ENCODE results near the gene AK5.

The AK5 gene

DNA sequence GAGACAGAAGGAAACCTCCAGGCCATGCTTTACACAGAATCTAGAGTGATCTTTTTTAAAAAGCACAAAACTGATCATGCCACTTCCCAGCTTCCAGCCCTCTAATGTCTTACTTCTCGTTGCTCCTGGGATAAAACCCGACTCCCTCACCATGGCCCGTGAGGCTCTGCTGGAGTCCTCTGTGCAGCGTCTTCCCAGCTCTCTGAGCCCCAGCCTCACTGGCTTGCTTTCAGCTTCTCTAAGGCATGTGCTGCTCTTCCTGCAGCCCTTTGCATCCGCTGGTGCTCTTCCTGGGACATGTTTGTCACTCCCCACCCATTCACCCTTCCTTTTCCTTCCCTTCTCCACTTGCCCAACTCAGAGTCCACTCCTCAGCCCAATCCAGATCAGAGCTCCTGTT is 184.1 kb downstream of the AK5 start:
- Histone ChIP-seq H3K4me2 (ENCODE audit: low read depth, low read length, poor library complexity, severe bottlenecking) (no peak overlapping the region), H3K4me3 (ENCODE audit: low read length, poor library complexity, severe bottlenecking) (no peak overlapping the region), H3K9me2 (replicated peaks; ENCODE audit: low read depth, low read length) (no peaks in the 10 kb centered on the region), H3K9ac (ENCODE audit: low read depth, low read length, poor library complexity, severe bottlenecking) (no peak overlapping the region), H3K36me3 (ENCODE audit: insufficient read depth, low read length) (no peaks in the 10 kb centered on the region), H3K4me1 (ENCODE audit: insufficient read depth, low read length, poor library complexity, severe bottlenecking) (no peaks in the 10 kb centered on the region), H3K79me2 (ENCODE audit: insufficient read depth, low read length) (no peaks in the 10 kb centered on the region), H2AFZ (ENCODE audit: low read length) (no peak overlapping the region), H3F3A (ENCODE audit: low read depth) (no peaks in the 10 kb centered on the region), H3K9me3 (ENCODE audit: insufficient read depth, low read depth, low read length) (no peaks in the 10 kb centered on the region), H3K27me3 (ENCODE audit: insufficient read depth, low read length, poor library complexity, severe bottlenecking) (no peaks in the 10 kb centered on the region), H4K20me1 (ENCODE audit: insufficient read depth, low read length, poor library complexity, severe bottlenecking) (no peaks in the 10 kb centered on the region)
- TF ChIP-seq EZH2phosphoT487 (IDR thresholded peaks at IDR 0.05; ENCODE audit: borderline replicate concordance), result no peak
- TF ChIP-seq, protein P1, sequence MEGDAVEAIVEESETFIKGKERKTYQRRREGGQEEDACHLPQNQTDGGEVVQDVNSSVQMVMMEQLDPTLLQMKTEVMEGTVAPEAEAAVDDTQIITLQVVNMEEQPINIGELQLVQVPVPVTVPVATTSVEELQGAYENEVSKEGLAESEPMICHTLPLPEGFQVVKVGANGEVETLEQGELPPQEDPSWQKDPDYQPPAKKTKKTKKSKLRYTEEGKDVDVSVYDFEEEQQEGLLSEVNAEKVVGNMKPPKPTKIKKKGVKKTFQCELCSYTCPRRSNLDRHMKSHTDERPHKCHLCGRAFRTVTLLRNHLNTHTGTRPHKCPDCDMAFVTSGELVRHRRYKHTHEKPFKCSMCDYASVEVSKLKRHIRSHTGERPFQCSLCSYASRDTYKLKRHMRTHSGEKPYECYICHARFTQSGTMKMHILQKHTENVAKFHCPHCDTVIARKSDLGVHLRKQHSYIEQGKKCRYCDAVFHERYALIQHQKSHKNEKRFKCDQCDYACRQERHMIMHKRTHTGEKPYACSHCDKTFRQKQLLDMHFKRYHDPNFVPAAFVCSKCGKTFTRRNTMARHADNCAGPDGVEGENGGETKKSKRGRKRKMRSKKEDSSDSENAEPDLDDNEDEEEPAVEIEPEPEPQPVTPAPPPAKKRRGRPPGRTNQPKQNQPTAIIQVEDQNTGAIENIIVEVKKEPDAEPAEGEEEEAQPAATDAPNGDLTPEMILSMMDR (conservative IDR thresholded peaks at IDR 0.05; ENCODE audit: low read length), result no peak

DNA sequence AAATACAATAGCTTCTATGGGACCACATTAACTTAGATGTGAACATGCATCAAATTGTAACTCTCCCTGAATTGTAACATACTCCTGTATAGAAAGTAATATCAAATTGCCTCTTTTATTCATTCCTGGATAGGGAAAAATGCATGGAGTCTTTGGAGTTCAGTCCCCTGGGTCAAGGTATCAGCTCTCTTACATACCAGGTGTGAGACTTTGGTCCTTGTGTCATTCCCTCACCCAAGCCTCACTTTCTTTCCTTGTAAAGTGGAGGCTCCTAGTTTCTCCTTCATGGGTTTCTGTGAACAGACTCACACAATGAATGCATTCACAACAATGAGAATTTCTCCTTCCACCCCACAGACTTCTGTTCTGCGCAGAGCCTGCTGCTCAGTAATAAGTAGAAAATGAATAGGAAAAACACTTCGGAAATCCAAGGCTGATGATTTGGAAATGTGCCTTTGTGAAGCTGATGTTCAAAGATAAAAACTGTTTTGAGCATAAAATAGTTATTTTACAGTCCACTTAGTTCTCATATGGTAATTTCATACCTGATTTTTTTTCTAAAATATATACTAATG is 185.3 kb downstream of the AK5 start:
- H2AFZ ChIP-seq (ENCODE audit: low read length), result no peak overlapping the region
- H3K36me3 ChIP-seq (ENCODE audit: insufficient read depth, low read length), result no peaks in the 10 kb centered on the region
- H3K9ac ChIP-seq (ENCODE audit: low read depth, low read length, poor library complexity, severe bottlenecking), result no peak overlapping the region
- H3K79me2 ChIP-seq (ENCODE audit: insufficient read depth, low read length), result no peaks in the 10 kb centered on the region
- H3K9me3 ChIP-seq (ENCODE audit: insufficient read depth, low read depth, low read length), result no peaks in the 10 kb centered on the region
- no peaks in the 10 kb centered on the region for H3K9me2 ChIP-seq (replicated peaks; ENCODE audit: low read depth, low read length)
- no peak overlapping the region for H3K4me2 ChIP-seq (ENCODE audit: low read depth, low read length, poor library complexity, severe bottlenecking)
- no peak overlapping the region for H3K4me3 ChIP-seq (ENCODE audit: low read length, poor library complexity, severe bottlenecking)
- no peaks in the 10 kb centered on the region for H3F3A ChIP-seq (ENCODE audit: low read depth)
- H3K4me1 ChIP-seq (ENCODE audit: insufficient read depth, low read length, poor library complexity, severe bottlenecking), result no peaks in the 10 kb centered on the region
- no peaks in the 10 kb centered on the region for H4K20me1 ChIP-seq (ENCODE audit: insufficient read depth, low read length, poor library complexity, severe bottlenecking)
- no peak for TF ChIP-seq EZH2phosphoT487 (IDR thresholded peaks at IDR 0.05; ENCODE audit: borderline replicate concordance)
- TF ChIP-seq, protein P1 (conservative IDR thresholded peaks at IDR 0.05; ENCODE audit: low read length), result no peak
- H3K27me3 ChIP-seq (ENCODE audit: insufficient read depth, low read length, poor library complexity, severe bottlenecking), result no peaks in the 10 kb centered on the region

DNA sequence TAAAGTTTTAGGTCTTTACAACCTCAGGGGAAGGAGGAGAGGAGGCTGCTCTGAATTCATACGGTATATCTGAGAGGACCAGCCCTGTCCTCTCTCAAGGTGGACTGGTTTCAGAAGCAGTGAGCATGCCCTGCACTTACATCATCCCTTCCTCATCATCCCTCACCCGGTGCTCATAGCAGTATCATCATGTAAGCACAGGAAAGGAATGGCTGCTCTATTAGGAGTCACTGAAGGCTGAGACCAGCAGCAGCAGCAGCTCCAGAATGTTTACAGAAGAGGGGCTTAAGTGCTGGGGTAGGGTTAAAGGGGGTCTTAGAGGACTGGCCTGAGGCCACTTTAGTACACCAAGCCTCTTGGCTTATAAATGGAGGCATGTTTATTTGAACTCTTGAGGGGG is 185.9 kb downstream of the AK5 start:
- Histone ChIP-seq H3K9me3 (ENCODE audit: insufficient read depth, low read depth, low read length) (no peaks in the 10 kb centered on the region), H3K36me3 (ENCODE audit: insufficient read depth, low read length) (no peaks in the 10 kb centered on the region), H3K27me3 (ENCODE audit: insufficient read depth, low read length, poor library complexity, severe bottlenecking) (no peaks in the 10 kb centered on the region), H2AFZ (ENCODE audit: low read length) (no peak overlapping the region), H3F3A (ENCODE audit: low read depth) (no peaks in the 10 kb centered on the region), H3K9ac (ENCODE audit: low read depth, low read length, poor library complexity, severe bottlenecking) (no peak overlapping the region), H3K9me2 (replicated peaks; ENCODE audit: low read depth, low read length) (no peaks in the 10 kb centered on the region), H3K4me2 (ENCODE audit: low read depth, low read length, poor library complexity, severe bottlenecking) (no peak overlapping the region), H3K4me1 (ENCODE audit: insufficient read depth, low read length, poor library complexity, severe bottlenecking) (no peaks in the 10 kb centered on the region), H3K79me2 (ENCODE audit: insufficient read depth, low read length) (no peaks in the 10 kb centered on the region), H3K4me3 (ENCODE audit: low read length, poor library complexity, severe bottlenecking) (no peak overlapping the region), H4K20me1 (ENCODE audit: insufficient read depth, low read length, poor library complexity, severe bottlenecking) (no peaks in the 10 kb centered on the region)
- no peak for TF ChIP-seq EZH2phosphoT487 (IDR thresholded peaks at IDR 0.05; ENCODE audit: borderline replicate concordance)
- TF ChIP-seq, protein P1 (conservative IDR thresholded peaks at IDR 0.05; ENCODE audit: low read length), result no peak

Measured in Loucy (cell line).